Measurements from ENCODE around the gene CCDC12. TPM values are rescaled to one million over a fixed set of nuclear protein-coding genes. Genes with fewer than 3 reads are reported as not detected.

The CCDC12 gene
- total RNA-seq, 1 experiment from 2014 or later, result 44.2 TPM

GRCh38 chr3:47003056-47003410, 26.5 kb upstream of the CCDC12 start:
- Histone ChIP-seq H3K27me3 (ENCODE audit: low read length) (no peaks in the 10 kb centered on the region), H3K4me1 (ENCODE audit: insufficient read depth, low read length) (peaks cover 9% of the 10 kb centered on the region), H3K79me2 (ENCODE audit: low read length) (no peaks in the 10 kb centered on the region), H3K9ac (ENCODE audit: low read length) (no peak overlapping the region), H3K27ac (ENCODE audit: low read length) (no peak overlapping the region), H3K4me2 (ENCODE audit: low read length) (no peak overlapping the region), H2AFZ (ENCODE audit: low read length) (no peak overlapping the region), H3K9me3 (ENCODE audit: low read length) (no peaks in the 10 kb centered on the region), H4K20me1 (ENCODE audit: low read length) (no peaks in the 10 kb centered on the region), H3K9me2 (replicated peaks; ENCODE audit: low read length) (no peaks in the 10 kb centered on the region), H3K4me3 (ENCODE audit: low read length) (no peak overlapping the region), H3F3A (ENCODE audit: low read length, unreplicated experiment) (no peaks in the 10 kb centered on the region), H3K36me3 (ENCODE audit: low read depth, low read length) (peaks cover 14% of the 10 kb centered on the region; the same call in 1 of the 2 replicates)
- ChIA-PET CTCF (no interaction called here), POLR2A (ENCODE audit: unreplicated experiment) (no interaction called here)
- intact Hi-C loops (cut with micrococcal nuclease), result no loop called here
- TF ChIP-seq CTCF (conservative IDR thresholded peaks at IDR 0.05; ENCODE audit: low read depth, low read length), result no peak
- TF ChIP-seq EZH2 (IDR thresholded peaks at IDR 0.05; ENCODE audit: low read length, unreplicated experiment), result no peak
- TF ChIP-seq EZH2phosphoT487 (IDR thresholded peaks at IDR 0.05; ENCODE audit: borderline replicate concordance, low read length), result no peak
- DNase-seq (no peak), ATAC-seq (no peak)
- BruUV-seq (replicated peaks), result no TSS peak

GRCh38 chr3:47002171-47003055, 25.9 kb upstream of the CCDC12 start:
- no peak for DNase-seq
- no peaks in the 10 kb centered on the region for H3K9me2 ChIP-seq (replicated peaks; ENCODE audit: low read length)
- peaks cover 9% of the 10 kb centered on the region for H3K4me1 ChIP-seq (ENCODE audit: insufficient read depth, low read length)
- intact Hi-C loops (cut with micrococcal nuclease), result no loop called here
- no TSS peak for BruUV-seq (replicated peaks)
- H3K27ac ChIP-seq (ENCODE audit: low read length), result no peak overlapping the region
- no peak overlapping the region for H3K4me2 ChIP-seq (ENCODE audit: low read length)
- no peaks in the 10 kb centered on the region for H3F3A ChIP-seq (ENCODE audit: low read length, unreplicated experiment)
- H3K79me2 ChIP-seq (ENCODE audit: low read length), result no peaks in the 10 kb centered on the region
- H4K20me1 ChIP-seq (ENCODE audit: low read length), result no peaks in the 10 kb centered on the region
- no peak for ATAC-seq
- ChIA-PET CTCF (interaction anchor here (1.2 kb wide), 1 partner anchor 87 kb away, joined by 3 read pairs; no protein-coding TSS in a partner anchor), POLR2A (ENCODE audit: unreplicated experiment) (no interaction called here)
- TF ChIP-seq EZH2phosphoT487 (IDR thresholded peaks at IDR 0.05; ENCODE audit: borderline replicate concordance, low read length) (no peak), CTCF (conservative IDR thresholded peaks at IDR 0.05; ENCODE audit: low read depth, low read length) (no peak), EZH2 (IDR thresholded peaks at IDR 0.05; ENCODE audit: low read length, unreplicated experiment) (no peak)
- H3K9me3 ChIP-seq (ENCODE audit: low read length), result no peaks in the 10 kb centered on the region
- no peaks in the 10 kb centered on the region for H3K27me3 ChIP-seq (ENCODE audit: low read length)
- H3K9ac ChIP-seq (ENCODE audit: low read length), result no peak overlapping the region
- H3K36me3 ChIP-seq (ENCODE audit: low read depth, low read length), result peaks cover 14% of the 10 kb centered on the region; the same call in 1 of the 2 replicates
- H2AFZ ChIP-seq (ENCODE audit: low read length), result no peak overlapping the region
- no peak overlapping the region for H3K4me3 ChIP-seq (ENCODE audit: low read length)

- H3K4me3 ChIP-seq (ENCODE audit: low read length), result no peak overlapping the region
- BruUV-seq (replicated peaks), result no TSS peak
- TF ChIP-seq EZH2phosphoT487 (IDR thresholded peaks at IDR 0.05; ENCODE audit: borderline replicate concordance, low read length), result no peak
- TF ChIP-seq CTCF (conservative IDR thresholded peaks at IDR 0.05; ENCODE audit: low read depth, low read length), result no peak
- no peak for TF ChIP-seq EZH2 (IDR thresholded peaks at IDR 0.05; ENCODE audit: low read length, unreplicated experiment)
- no peak overlapping the region for H2AFZ ChIP-seq (ENCODE audit: low read length)
- peaks cover 9% of the 10 kb centered on the region for H3K4me1 ChIP-seq (ENCODE audit: insufficient read depth, low read length)
- H3K9me3 ChIP-seq (ENCODE audit: low read length), result no peaks in the 10 kb centered on the region
- no peaks in the 10 kb centered on the region for H4K20me1 ChIP-seq (ENCODE audit: low read length)
- ChIA-PET CTCF (interaction anchor here (1.2 kb wide), 1 partner anchor 86 kb away, joined by 3 read pairs; no protein-coding TSS in a partner anchor), POLR2A (ENCODE audit: unreplicated experiment) (no interaction called here)
- H3K4me2 ChIP-seq (ENCODE audit: low read length), result no peak overlapping the region
- H3K27ac ChIP-seq (ENCODE audit: low read length), result no peak overlapping the region
- intact Hi-C loops (cut with micrococcal nuclease), result no loop called here
- H3K79me2 ChIP-seq (ENCODE audit: low read length), result no peaks in the 10 kb centered on the region
- no peak overlapping the region for H3K9ac ChIP-seq (ENCODE audit: low read length)
- no peaks in the 10 kb centered on the region for H3F3A ChIP-seq (ENCODE audit: low read length, unreplicated experiment)
- H3K9me2 ChIP-seq (replicated peaks; ENCODE audit: low read length), result no peaks in the 10 kb centered on the region
- peaks cover 14% of the 10 kb centered on the region; the same call in 1 of the 2 replicates for H3K36me3 ChIP-seq (ENCODE audit: low read depth, low read length)
- no peak for ATAC-seq
- no peaks in the 10 kb centered on the region for H3K27me3 ChIP-seq (ENCODE audit: low read length)
- DNase-seq, result no peak
Observed at GRCh38 chr3:47001731-47002170, 25.2 kb upstream of the CCDC12 start.
